Natural killer cell (primary cell): ENCODE measurements around the gene CD209. TPM values are rescaled to one million over a fixed set of nuclear protein-coding genes. Genes with fewer than 3 reads are reported as not detected.
A peak's percentile ranks its signal among the peaks of the same experiment; 100 is the strongest.
"Not testable (repeated sequence)": the region's sequence is repeated elsewhere in the genome, so short reads cannot be mapped to it uniquely, and the experiment has no call there.

Source experiments
- ATAC-seq, 3 donors: fragments of 150-1000 bp in 2 of 3; fragments of 200-7000 bp in 1 of 3; cut with Tn5 transposase; 1 replicate in 1 of 3; 2 replicates in 2 of 3; pipeline ENCODE4 v1.10.0; 2021; ENCODE audit warnings: mild to moderate bottlenecking in 2 of 3, moderate library complexity in 2 of 3
- DNase-seq, 2 donors: peaks; one replicate each; pipeline versions ENCODE4 v3.0.0 to v3.0.0-alpha.2; 2013 to 2021; ENCODE audit warnings: mixed read lengths in 1 of 2
- H3K27ac ChIP-seq: one replicate; pipeline ENCODE4 v1.5.1; 2013; ENCODE audit warnings: mild to moderate bottlenecking, low read length
- H3K27me3 ChIP-seq: one replicate; pipeline ENCODE4 v1.6.1; 2013; ENCODE audit warnings: low read length; ENCODE audit not compliant: control insufficient read depth, insufficient read depth
- H3K36me3 ChIP-seq: one replicate; pipeline ENCODE4 v1.6.1; 2013; ENCODE audit warnings: low read length; ENCODE audit not compliant: control insufficient read depth, insufficient read depth
- H3K4me1 ChIP-seq: one replicate; pipeline ENCODE4 v1.6.1; 2013; ENCODE audit warnings: low read length; ENCODE audit not compliant: control insufficient read depth, insufficient read depth
- H3K4me3 ChIP-seq: one replicate; pipeline ENCODE4 v1.5.1; 2013; ENCODE audit warnings: low read length
- H3K9me3 ChIP-seq: one replicate; pipeline ENCODE4 v1.6.1; 2013; ENCODE audit warnings: low read length; ENCODE audit not compliant: control insufficient read depth, insufficient read depth
- H3K27ac Mint-ChIP-seq, 2 donors: one replicate each; pipeline ENCODE4 v1.8.0; 2022; ENCODE audit warnings: mild to moderate bottlenecking in 2 of 2, mixed read lengths in 2 of 2, moderate library complexity in 1 of 2
- H3K27me3 Mint-ChIP-seq, 2 donors: one replicate each; pipeline ENCODE4 v1.8.0; 2022; ENCODE audit warnings: low read depth in 2 of 2, mixed read lengths in 2 of 2
- H3K36me3 Mint-ChIP-seq: one replicate; pipeline ENCODE4 v1.8.0; 2022; ENCODE audit warnings: mixed read lengths
- H3K4me1 Mint-ChIP-seq, 2 donors: one replicate each; pipeline ENCODE4 v1.8.0; 2022; ENCODE audit warnings: mixed read lengths in 2 of 2
- H3K4me3 Mint-ChIP-seq: one replicate; pipeline ENCODE4 v1.8.0; 2022; ENCODE audit warnings: mild to moderate bottlenecking, moderate library complexity, mixed read lengths
- H3K9me3 Mint-ChIP-seq, 2 donors: one replicate each; pipeline ENCODE4 v1.8.0; 2022; ENCODE audit warnings: mixed read lengths in 2 of 2
- WGBS: methylation state at CpG from one replicate; pipeline ENCODE4 v1.1.7; 2013; ENCODE audit warnings: missing lambda C conversion rate; ENCODE audit not compliant: insufficient coverage; 5-methylcytosine and 5-hydroxymethylcytosine counted together
- intact Hi-C: fragments of 100-400 bp; cut with micrococcal nuclease; formaldehyde crosslinking; loops from one replicate; pipeline ENCODE4 v1.14.2; 2022
- total RNA-seq, 4 donors: library from RNA; stranded (reverse); fragments of 120-200 nt in 1 of 4; gene quantifications; one replicate each; pipeline versions ENCODE4 v1.2.3 to v1.2.4, GENCODE V29; 2013 to 2022
- TF ChIP-seq, protein P1 (sequence below): fragments of 200-600 bp; IDR thresholded peaks from one replicate; pipeline ENCODE4 v1.8.0; 2022; ENCODE audit warnings: antibody characterized with exemption

CD209 gene
- total RNA-seq, 3 donors from 2014 or later (not counting 1 experiment from before 2014, with no cell fraction given) = 0.10 TPM; not detected in 2

GRCh38 chr19:7751157-7751783 is 3.9 kb upstream of the CD209 start:
- peak in 1 of 2 donors; percentile 56 for DNase-seq
- peaks cover 5% of the 10 kb centered on the region for H3K4me1 ChIP-seq
- H3K9me3 ChIP-seq = peaks cover under 1% of the 10 kb centered on the region
- intact Hi-C loops = no loop called here
- H3K27ac ChIP-seq = peak overlapping the region; percentile 43
- Mint-ChIP-seq H3K27me3 (peaks cover 10 to 23% of the 10 kb centered on the region in 2 donors), H3K36me3 (peaks cover 2% of the 10 kb centered on the region), H3K4me1 (peaks cover 0 to 5% of the 10 kb centered on the region in 2 donors), H3K9me3 (peaks cover 3 to 6% of the 10 kb centered on the region in 2 donors), H3K27ac (no peak overlapping the region), H3K4me3 (no peak overlapping the region)
- ATAC-seq = peak in 2 of 3 donors; percentile 37 to 49
- no peak overlapping the region for H3K4me3 ChIP-seq
- 52% methylated on average over 12 of the region's 12 CpGs for WGBS
- TF ChIP-seq, protein P1, sequence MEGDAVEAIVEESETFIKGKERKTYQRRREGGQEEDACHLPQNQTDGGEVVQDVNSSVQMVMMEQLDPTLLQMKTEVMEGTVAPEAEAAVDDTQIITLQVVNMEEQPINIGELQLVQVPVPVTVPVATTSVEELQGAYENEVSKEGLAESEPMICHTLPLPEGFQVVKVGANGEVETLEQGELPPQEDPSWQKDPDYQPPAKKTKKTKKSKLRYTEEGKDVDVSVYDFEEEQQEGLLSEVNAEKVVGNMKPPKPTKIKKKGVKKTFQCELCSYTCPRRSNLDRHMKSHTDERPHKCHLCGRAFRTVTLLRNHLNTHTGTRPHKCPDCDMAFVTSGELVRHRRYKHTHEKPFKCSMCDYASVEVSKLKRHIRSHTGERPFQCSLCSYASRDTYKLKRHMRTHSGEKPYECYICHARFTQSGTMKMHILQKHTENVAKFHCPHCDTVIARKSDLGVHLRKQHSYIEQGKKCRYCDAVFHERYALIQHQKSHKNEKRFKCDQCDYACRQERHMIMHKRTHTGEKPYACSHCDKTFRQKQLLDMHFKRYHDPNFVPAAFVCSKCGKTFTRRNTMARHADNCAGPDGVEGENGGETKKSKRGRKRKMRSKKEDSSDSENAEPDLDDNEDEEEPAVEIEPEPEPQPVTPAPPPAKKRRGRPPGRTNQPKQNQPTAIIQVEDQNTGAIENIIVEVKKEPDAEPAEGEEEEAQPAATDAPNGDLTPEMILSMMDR = no peak
- no peaks in the 10 kb centered on the region for H3K36me3 ChIP-seq
- H3K27me3 ChIP-seq = no peaks in the 10 kb centered on the region

DNA sequence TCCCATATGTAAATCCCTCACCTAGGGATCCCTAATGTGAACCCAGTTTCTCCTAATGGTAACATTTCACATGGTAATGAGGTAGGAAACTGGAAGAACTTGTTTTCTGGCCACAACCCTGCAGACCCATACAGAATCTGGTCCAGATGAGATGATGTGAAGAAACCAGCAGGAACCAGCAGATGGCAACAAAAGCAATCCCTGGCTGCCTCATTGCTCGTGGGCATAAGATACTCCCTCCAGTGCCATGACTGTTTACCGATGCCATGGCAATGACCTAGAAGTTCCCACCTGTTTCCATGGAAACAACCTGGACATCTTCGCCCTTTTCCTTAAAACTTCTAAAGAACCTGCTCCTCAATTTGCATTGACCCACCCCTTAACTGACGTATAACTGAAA is 1.4 kb upstream of the CD209 start:
- peaks cover 0 to 5% of the 10 kb centered on the region in 2 donors for H3K4me1 Mint-ChIP-seq
- Histone ChIP-seq H3K4me1 (peaks cover 5% of the 10 kb centered on the region), H3K27me3 (no peaks in the 10 kb centered on the region), H3K4me3 (no peak overlapping the region), H3K27ac (no peak overlapping the region), H3K36me3 (no peaks in the 10 kb centered on the region), H3K9me3 (no peaks in the 10 kb centered on the region)
- no peak overlapping the region for H3K4me3 Mint-ChIP-seq
- TF ChIP-seq, protein P1 = no peak
- 39% methylated on average over 4 of the region's 4 CpGs for WGBS
- no peak overlapping the region for H3K27ac Mint-ChIP-seq
- peaks cover 8 to 12% of the 10 kb centered on the region in 2 donors for H3K27me3 Mint-ChIP-seq
- DNase-seq (no peak), ATAC-seq (peak in 1 of 3 donors; percentile 33)
- intact Hi-C loops = no loop called here
- H3K36me3 Mint-ChIP-seq = no peaks in the 10 kb centered on the region
- H3K9me3 Mint-ChIP-seq = peaks cover 0 to 3% of the 10 kb centered on the region in 2 donors

DNA sequence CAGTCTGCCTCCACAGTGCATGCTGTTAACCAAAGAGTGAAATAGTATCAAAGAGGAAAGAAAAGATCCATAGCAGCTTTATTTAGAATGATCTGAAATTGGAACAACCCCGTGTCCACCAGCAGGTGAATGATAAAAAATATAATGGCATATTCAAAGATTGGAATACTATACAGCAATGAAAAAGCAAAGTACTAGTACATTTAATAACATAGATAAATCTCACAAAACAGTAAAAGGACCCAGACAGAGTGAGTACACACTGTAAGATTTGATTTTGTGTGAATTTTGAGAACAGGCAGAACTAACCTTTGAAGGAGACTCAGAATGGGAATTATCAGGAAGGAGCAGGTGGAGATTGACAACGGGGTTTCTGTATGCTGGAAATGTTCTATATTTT is 837 bp upstream of the CD209 start:
- 63% methylated on average over 2 of the region's 2 CpGs for WGBS
- H3K9me3 Mint-ChIP-seq = peaks cover 0 to 3% of the 10 kb centered on the region in 2 donors
- H3K27ac Mint-ChIP-seq = no peak overlapping the region
- H3K4me1 ChIP-seq = peaks cover 5% of the 10 kb centered on the region
- H3K4me3 Mint-ChIP-seq = no peak overlapping the region
- intact Hi-C loops = no loop called here
- no peaks in the 10 kb centered on the region for H3K27me3 ChIP-seq
- H3K4me1 Mint-ChIP-seq = peaks cover 0 to 5% of the 10 kb centered on the region in 2 donors
- peaks cover 10 to 12% of the 10 kb centered on the region in 2 donors for H3K27me3 Mint-ChIP-seq
- no peaks in the 10 kb centered on the region for H3K36me3 Mint-ChIP-seq
- TF ChIP-seq, protein P1 = no peak
- ATAC-seq = no peak
- no peaks in the 10 kb centered on the region for H3K9me3 ChIP-seq
- no peak for DNase-seq
- no peaks in the 10 kb centered on the region for H3K36me3 ChIP-seq
- H3K27ac ChIP-seq = no peak overlapping the region
- no peak overlapping the region for H3K4me3 ChIP-seq

DNA sequence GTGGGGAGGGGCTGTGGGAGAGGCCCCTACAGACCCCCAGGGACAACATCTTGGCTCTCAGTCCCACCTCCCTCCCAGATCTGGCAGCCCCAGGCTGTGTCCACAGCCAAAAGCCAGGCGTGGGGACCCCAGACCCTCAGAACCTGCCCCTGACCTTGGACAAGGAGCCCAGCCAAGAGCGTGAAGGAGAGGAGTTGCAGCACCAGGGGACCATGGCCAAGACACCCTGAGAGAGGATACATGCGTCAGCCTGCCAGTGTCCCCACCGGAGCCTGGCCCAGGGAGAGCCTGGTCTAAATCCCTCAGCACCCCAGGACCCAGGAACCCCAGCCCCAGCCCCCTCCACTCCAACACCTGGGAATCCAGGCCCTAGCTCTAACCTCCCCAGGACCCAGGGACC is 1.0 kb downstream of the CD209 start:
- H3K36me3 Mint-ChIP-seq, H3K4me1 ChIP-seq, H3K4me1 Mint-ChIP-seq, intact Hi-C loops, DNase-seq, H3K27me3 ChIP-seq, H3K4me3 Mint-ChIP-seq, H3K9me3 ChIP-seq, H3K27ac Mint-ChIP-seq, H3K36me3 ChIP-seq, H3K4me3 ChIP-seq, H3K9me3 Mint-ChIP-seq, ATAC-seq, H3K27ac ChIP-seq: not testable (repeated sequence)
- 93% methylated on average over 4 of the region's 4 CpGs for WGBS
- H3K27me3 Mint-ChIP-seq = peaks cover 13 to 17% of the 10 kb centered on the region in 2 donors
